WTC11 (cell line): ENCODE measurements around the gene LBH. TPM values are rescaled to one million over a fixed set of nuclear protein-coding genes. Genes with fewer than 3 reads are reported as not detected.

Experiments used
- ATAC-seq: fragments of 200-7000 bp; cut with Tn5 transposase; 2 replicates; pipeline ENCODE4 v1.10.0; 2021; ENCODE audit warnings: mild to moderate bottlenecking, moderate library complexity
- Bru-seq: library from RNA; stranded (reverse); fragments of 400-500 nt; gene quantifications from one replicate; lab custom pipeline; 2021; lab: Mats Ljungman, UMichigan
- CTCF ChIA-PET: fragments of 300-600 bp; sonication (Branson Sonifier 250); formaldehyde crosslinking; loops from one replicate; lab custom pipeline; 2021; ENCODE audit warnings: antibody characterized with exemption; lab: Charles Lee
- POLR2A ChIA-PET: fragments of 350-600 bp; sonication (Branson Sonifier 250); formaldehyde crosslinking; loops from one replicate; lab custom pipeline; 2021; ENCODE audit warnings: antibody characterized with exemption; lab: Charles Lee
- DNase-seq: peaks from one replicate; pipeline ENCODE4 v3.0.0; 2021; ENCODE audit warnings: low spot score
- H3K27ac Mint-ChIP-seq: 2 replicates; pipeline ENCODE4 v1.8.0; 2021; ENCODE audit warnings: mixed read lengths
- H3K27me3 Mint-ChIP-seq: 2 replicates; pipeline ENCODE4 v1.8.0; 2021; ENCODE audit warnings: low read depth, mild to moderate bottlenecking, moderate library complexity, mixed read lengths
- H3K36me3 Mint-ChIP-seq: 2 replicates; pipeline ENCODE4 v1.8.0; 2021; ENCODE audit warnings: mixed read lengths
- H3K4me1 Mint-ChIP-seq: 2 replicates; pipeline ENCODE4 v1.8.0; 2022; ENCODE audit warnings: mixed read lengths
- H3K4me3 Mint-ChIP-seq: 2 replicates; pipeline ENCODE4 v1.8.0; 2021; ENCODE audit warnings: mild to moderate bottlenecking, moderate library complexity, mixed read lengths
- H3K9me3 Mint-ChIP-seq: 2 replicates; pipeline ENCODE4 v1.8.0; 2021; ENCODE audit warnings: mixed read lengths
- HMGA2 ChIP-seq: fragments of 250-450 bp; sonication (Bioruptor Pico); IDR thresholded peaks from 2 replicates; pipeline ENCODE4 v1.4.0; 2021; ENCODE audit warnings: mild to moderate bottlenecking, moderate library complexity
- MYBL2 ChIP-seq: sonication (generic); formaldehyde crosslinking; IDR thresholded peaks from 2 replicates; pipeline ENCODE4 v1.8.1; 2023; ENCODE audit warnings: mild to moderate bottlenecking, moderate library complexity, missing genetic modification reagents
- NR1H2 ChIP-seq: sonication (generic); formaldehyde crosslinking; IDR thresholded peaks from 2 replicates; pipeline ENCODE4 v1.9.0; 2021; ENCODE audit warnings: mild to moderate bottlenecking, moderate library complexity, missing genetic modification reagents
- RORB ChIP-seq: fragments of 250-450 bp; sonication (Bioruptor Pico); IDR thresholded peaks from 2 replicates; pipeline ENCODE4 v1.9.0; 2021; ENCODE audit warnings: mild to moderate bottlenecking
- TCF7 ChIP-seq: sonication (generic); formaldehyde crosslinking; IDR thresholded peaks from 2 replicates; pipeline ENCODE4 v1.8.0; 2022; ENCODE audit warnings: mild to moderate bottlenecking, low read depth, missing genetic modification reagents, moderate library complexity
- ZNF416 ChIP-seq: fragments of 250-450 bp; sonication (Bioruptor Pico); IDR thresholded peaks from 2 replicates; pipeline ENCODE4 v1.9.0; 2021; ENCODE audit warnings: mild to moderate bottlenecking, inconsistent platforms
- long read RNA-seq, 3 experiments: library from RNA in 1 of 3; library from capped mRNA in 1 of 3; library from polyadenylated mRNA in 1 of 3; unstranded in 2 of 3; stranded (forward) in 1 of 3; transcript quantifications; one replicate each; pipeline ENCODE4 v2.0.0, GENCODE V29; 2021
- total RNA-seq: library from RNA; stranded (reverse); gene quantifications from 3 replicates; pipeline ENCODE4 v1.2.3, GENCODE V29; 2021
- TF ChIP-seq, protein P1 (sequence below): sonication (generic); formaldehyde crosslinking; IDR thresholded peaks from 2 replicates; pipeline ENCODE4 v1.8.1; 2022; ENCODE audit warnings: mild to moderate bottlenecking, missing genetic modification reagents, moderate library complexity, borderline replicate concordance
- TF ChIP-seq, protein P2 (sequence below): sonication (generic); formaldehyde crosslinking; IDR thresholded peaks from 2 replicates; pipeline ENCODE4 v1.8.1; 2022; ENCODE audit warnings: mild to moderate bottlenecking, moderate library complexity, missing genetic modification reagents
- TF ChIP-seq, protein P3 (sequence below): sonication (generic); formaldehyde crosslinking; IDR thresholded peaks from 2 replicates; pipeline ENCODE4 v1.8.0; 2022; ENCODE audit warnings: missing genetic modification reagents
- TF ChIP-seq, protein P4 (sequence below): sonication (generic); formaldehyde crosslinking; IDR thresholded peaks from 2 replicates; pipeline ENCODE4 v1.8.1; 2023; ENCODE audit warnings: mild to moderate bottlenecking, missing genetic modification reagents, borderline replicate concordance

The LBH gene
- 30.8 to 47.3 TPM (median 34.7 TPM) in 3 replicates for total RNA-seq
- Bru-seq, nascent RNA, result percentile 47 among the genes with signal in this experiment
- long read RNA-seq, experiment 1, transcript LBH-208 (3 exons, 1,689 nt), result minor isoform, 7 of 194 reads
- long read RNA-seq, experiment 1, transcript LBH-201 (3 exons, 3,095 nt), result major isoform, 153 of 194 reads
- long read RNA-seq, experiment 1, partial matches to known transcripts, result 23 of 194 reads
- long read RNA-seq, experiment 1, other reads (novel, unspliced or antisense), result 4 of 194 reads
- long read RNA-seq, experiment 2, transcript LBH-201 (3 exons, 3,095 nt), result major isoform, 10 of 28 reads
- long read RNA-seq, experiment 2, partial matches to known transcripts, result 15 of 28 reads
- long read RNA-seq, experiment 2, other reads (novel, unspliced or antisense), result 1 of 28 reads
- long read RNA-seq, experiment 3, transcript LBH-201 (3 exons, 3,095 nt), result major isoform, 8 of 19 reads
- long read RNA-seq, experiment 3, partial matches to known transcripts, result 0 of 19 reads
- long read RNA-seq, experiment 3, other reads (novel, unspliced or antisense), result 10 of 19 reads

DNA sequence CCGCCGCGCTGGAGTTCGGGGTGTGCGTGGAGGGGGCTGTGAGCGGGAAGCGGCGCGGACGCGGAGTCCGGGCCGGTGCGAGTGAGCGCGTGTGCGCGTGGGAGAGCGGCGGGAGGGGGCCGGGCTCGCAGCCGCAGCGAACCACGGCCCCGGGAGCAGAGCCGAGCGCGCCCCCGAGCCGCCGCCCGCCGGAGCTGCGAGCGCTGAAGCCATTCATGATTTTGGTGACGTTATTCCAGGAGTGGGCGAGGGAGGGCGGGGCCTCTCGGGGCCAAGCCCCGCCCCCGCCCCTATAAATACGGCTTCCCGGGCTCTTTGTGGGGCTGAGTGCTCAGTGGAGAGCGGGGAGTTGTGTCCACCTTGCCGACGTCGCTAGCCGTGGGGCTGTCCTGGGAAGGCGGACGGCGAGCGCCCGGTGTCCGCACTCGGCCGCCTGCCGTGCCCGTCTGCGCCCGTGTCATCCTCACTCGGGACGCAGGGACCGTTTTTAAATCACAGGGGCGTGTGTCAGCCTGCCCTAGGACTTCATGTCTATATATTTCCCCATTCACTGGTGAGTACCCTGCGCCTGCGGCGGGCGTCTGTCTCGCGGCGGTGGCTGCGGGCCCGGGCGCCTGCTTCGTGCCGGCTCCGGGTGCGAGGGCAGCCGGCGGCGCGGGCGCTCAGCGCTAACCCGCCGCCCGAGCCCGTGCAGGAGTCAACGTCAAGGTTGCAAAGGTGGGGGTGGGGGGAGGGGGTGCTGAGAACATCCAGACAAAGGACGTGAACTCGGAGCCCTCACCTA lies at the start of gene LBH:
LBH (plus strand) TSS at position 323 of the 784 bp plus-strand sequence; CDS start at position 528, 205 bp downstream.
- H3K27me3 Mint-ChIP-seq, result peaks cover 39% of the 10 kb centered on the region
- H3K27ac Mint-ChIP-seq, result no peak within 1 kb of the TSS
- peak; percentile 65 for DNase-seq
- ChIA-PET CTCF (interaction anchor here (0.6 to 3.9 kb wide), 8 partner anchors 8 to 1002 kb away, joined by 3 to 32 read pairs (median 12); partner anchors contain the start of genes EHD3 and YPEL5), POLR2A (interaction anchor here (0.5 to 1.9 kb wide), 9 partner anchors 17 to 1207 kb away, joined by 3 to 10 read pairs (median 6); partner anchors contain the start of gene YPEL5)
- peaks cover 11% of the 10 kb centered on the region for H3K36me3 Mint-ChIP-seq
- ATAC-seq, result peak; percentile 52
- H3K9me3 Mint-ChIP-seq, result no peaks in the 10 kb centered on the region
- TF ChIP-seq MYBL2 (CRISPR knock-in tag) (0 out of 2 replicates have a peak, but pooled peaks have one; percentile 8), RORB (CRISPR knock-in tag) (peak; percentile 76; the same call in 1 of the 2 replicates), TCF7 (CRISPR knock-in tag) (0 out of 2 replicates have a peak, but pooled peaks have one; percentile 14), ZNF416 (peak; percentile 91; the same call in 1 of the 2 replicates), HMGA2 (CRISPR knock-in tag) (no peak)
- TF ChIP-seq, protein P1, sequence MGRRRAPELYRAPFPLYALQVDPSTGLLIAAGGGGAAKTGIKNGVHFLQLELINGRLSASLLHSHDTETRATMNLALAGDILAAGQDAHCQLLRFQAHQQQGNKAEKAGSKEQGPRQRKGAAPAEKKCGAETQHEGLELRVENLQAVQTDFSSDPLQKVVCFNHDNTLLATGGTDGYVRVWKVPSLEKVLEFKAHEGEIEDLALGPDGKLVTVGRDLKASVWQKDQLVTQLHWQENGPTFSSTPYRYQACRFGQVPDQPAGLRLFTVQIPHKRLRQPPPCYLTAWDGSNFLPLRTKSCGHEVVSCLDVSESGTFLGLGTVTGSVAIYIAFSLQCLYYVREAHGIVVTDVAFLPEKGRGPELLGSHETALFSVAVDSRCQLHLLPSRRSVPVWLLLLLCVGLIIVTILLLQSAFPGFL (CRISPR knock-in tag), result no peak
- TF ChIP-seq, protein P2, sequence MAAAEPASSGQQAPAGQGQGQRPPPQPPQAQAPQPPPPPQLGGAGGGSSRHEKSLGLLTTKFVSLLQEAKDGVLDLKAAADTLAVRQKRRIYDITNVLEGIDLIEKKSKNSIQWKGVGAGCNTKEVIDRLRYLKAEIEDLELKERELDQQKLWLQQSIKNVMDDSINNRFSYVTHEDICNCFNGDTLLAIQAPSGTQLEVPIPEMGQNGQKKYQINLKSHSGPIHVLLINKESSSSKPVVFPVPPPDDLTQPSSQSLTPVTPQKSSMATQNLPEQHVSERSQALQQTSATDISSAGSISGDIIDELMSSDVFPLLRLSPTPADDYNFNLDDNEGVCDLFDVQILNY (CRISPR knock-in tag), result peak; percentile 66
- TF ChIP-seq, protein P3, sequence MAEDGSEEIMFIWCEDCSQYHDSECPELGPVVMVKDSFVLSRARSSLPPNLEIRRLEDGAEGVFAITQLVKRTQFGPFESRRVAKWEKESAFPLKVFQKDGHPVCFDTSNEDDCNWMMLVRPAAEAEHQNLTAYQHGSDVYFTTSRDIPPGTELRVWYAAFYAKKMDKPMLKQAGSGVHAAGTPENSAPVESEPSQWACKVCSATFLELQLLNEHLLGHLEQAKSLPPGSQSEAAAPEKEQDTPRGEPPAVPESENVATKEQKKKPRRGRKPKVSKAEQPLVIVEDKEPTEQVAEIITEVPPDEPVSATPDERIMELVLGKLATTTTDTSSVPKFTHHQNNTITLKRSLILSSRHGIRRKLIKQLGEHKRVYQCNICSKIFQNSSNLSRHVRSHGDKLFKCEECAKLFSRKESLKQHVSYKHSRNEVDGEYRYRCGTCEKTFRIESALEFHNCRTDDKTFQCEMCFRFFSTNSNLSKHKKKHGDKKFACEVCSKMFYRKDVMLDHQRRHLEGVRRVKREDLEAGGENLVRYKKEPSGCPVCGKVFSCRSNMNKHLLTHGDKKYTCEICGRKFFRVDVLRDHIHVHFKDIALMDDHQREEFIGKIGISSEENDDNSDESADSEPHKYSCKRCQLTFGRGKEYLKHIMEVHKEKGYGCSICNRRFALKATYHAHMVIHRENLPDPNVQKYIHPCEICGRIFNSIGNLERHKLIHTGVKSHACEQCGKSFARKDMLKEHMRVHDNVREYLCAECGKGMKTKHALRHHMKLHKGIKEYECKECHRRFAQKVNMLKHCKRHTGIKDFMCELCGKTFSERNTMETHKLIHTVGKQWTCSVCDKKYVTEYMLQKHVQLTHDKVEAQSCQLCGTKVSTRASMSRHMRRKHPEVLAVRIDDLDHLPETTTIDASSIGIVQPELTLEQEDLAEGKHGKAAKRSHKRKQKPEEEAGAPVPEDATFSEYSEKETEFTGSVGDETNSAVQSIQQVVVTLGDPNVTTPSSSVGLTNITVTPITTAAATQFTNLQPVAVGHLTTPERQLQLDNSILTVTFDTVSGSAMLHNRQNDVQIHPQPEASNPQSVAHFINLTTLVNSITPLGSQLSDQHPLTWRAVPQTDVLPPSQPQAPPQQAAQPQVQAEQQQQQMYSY (CRISPR knock-in tag), result no peak
- H3K4me1 Mint-ChIP-seq, result peaks cover 31% of the 10 kb centered on the region
- H3K4me3 Mint-ChIP-seq, result peak within 1 kb of the TSS; percentile 83

DNA sequence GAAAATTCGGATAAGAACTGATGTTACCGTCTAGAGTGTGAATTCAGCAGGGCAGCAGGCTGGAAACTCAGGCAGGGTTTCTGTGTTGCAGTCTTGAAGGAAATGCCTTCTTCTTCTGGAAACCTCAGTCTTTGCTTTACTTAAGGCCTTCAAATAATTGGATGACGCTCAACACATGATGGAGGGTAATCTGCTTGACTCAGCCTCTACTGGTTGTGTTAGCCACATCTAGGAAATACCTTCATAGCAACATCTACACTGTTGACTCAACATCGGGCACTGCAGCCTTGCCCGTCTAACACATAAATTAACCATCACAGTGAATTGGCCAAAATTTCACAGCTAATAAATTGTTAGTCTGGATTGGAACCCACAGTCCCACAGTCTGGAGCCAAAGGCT lies 47.3 kb upstream of the LBH start:
- Mint-ChIP-seq H3K4me1 (0 out of 2 replicates have a peak, but pooled peaks cover 6% of the 10 kb centered on the region), H3K4me3 (no peak overlapping the region), H3K36me3 (0 out of 2 replicates have a peak, but pooled peaks cover 3% of the 10 kb centered on the region), H3K9me3 (0 out of 2 replicates have a peak, but pooled peaks cover 6% of the 10 kb centered on the region), H3K27me3 (no peaks in the 10 kb centered on the region), H3K27ac (no peak overlapping the region)
- ChIA-PET POLR2A (no interaction called here), CTCF (no interaction called here)
- DNase-seq (no peak), ATAC-seq (no peak)
- TF ChIP-seq NR1H2 (CRISPR knock-in tag), result no peak
- TF ChIP-seq, protein P4, sequence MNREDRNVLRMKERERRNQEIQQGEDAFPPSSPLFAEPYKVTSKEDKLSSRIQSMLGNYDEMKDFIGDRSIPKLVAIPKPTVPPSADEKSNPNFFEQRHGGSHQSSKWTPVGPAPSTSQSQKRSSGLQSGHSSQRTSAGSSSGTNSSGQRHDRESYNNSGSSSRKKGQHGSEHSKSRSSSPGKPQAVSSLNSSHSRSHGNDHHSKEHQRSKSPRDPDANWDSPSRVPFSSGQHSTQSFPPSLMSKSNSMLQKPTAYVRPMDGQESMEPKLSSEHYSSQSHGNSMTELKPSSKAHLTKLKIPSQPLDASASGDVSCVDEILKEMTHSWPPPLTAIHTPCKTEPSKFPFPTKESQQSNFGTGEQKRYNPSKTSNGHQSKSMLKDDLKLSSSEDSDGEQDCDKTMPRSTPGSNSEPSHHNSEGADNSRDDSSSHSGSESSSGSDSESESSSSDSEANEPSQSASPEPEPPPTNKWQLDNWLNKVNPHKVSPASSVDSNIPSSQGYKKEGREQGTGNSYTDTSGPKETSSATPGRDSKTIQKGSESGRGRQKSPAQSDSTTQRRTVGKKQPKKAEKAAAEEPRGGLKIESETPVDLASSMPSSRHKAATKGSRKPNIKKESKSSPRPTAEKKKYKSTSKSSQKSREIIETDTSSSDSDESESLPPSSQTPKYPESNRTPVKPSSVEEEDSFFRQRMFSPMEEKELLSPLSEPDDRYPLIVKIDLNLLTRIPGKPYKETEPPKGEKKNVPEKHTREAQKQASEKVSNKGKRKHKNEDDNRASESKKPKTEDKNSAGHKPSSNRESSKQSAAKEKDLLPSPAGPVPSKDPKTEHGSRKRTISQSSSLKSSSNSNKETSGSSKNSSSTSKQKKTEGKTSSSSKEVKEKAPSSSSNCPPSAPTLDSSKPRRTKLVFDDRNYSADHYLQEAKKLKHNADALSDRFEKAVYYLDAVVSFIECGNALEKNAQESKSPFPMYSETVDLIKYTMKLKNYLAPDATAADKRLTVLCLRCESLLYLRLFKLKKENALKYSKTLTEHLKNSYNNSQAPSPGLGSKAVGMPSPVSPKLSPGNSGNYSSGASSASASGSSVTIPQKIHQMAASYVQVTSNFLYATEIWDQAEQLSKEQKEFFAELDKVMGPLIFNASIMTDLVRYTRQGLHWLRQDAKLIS (CRISPR knock-in tag), result no peak
